IgD-negative memory B cell (primary cell): ENCODE data around the gene ZNF791. TPM values are rescaled to one million over a fixed set of nuclear protein-coding genes. Genes with fewer than 3 reads are reported as not detected.

Experiments
- polyA plus RNA-seq: library from polyadenylated mRNA; unstranded; fragments of 300-500 nt; fragmentation: Illumina TruSeq; gene quantifications from one replicate; pipeline ENCODE4 v1.2.3, GENCODE V29; 2021

ZNF791 gene
- polyA plus RNA-seq, 1 donor from 2014 or later: 13.3 TPM

Other genes starting within 250 kb of the ZNF791 start
- gene ZNF442, start 245.2 kb upstream of the ZNF791 start, polyA plus RNA-seq: 2.3 TPM
- 10.2 TPM for gene ZNF799, start 209.6 kb upstream of the ZNF791 start, polyA plus RNA-seq
- 2.4 TPM for gene ZNF443, start 169.9 kb upstream of the ZNF791 start, polyA plus RNA-seq
- gene ZNF709, start 126.1 kb upstream of the ZNF791 start, polyA plus RNA-seq: 2.6 TPM
- 16.2 TPM for gene ZNF564, start 59.4 kb upstream of the ZNF791 start, polyA plus RNA-seq
- gene ZNF490, start 107 bp upstream of the ZNF791 start, polyA plus RNA-seq: 6.7 TPM
- gene MAN2B1, start 55.8 kb downstream of the ZNF791 start, polyA plus RNA-seq: 99.6 TPM
- 18.4 TPM for gene WDR83, start 55.9 kb downstream of the ZNF791 start, polyA plus RNA-seq
- 111 TPM for gene DHPS, start 71.0 kb downstream of the ZNF791 start, polyA plus RNA-seq
- gene GNG14, start 77.1 kb downstream of the ZNF791 start, polyA plus RNA-seq: not detected
- gene FBXW9, start 85.7 kb downstream of the ZNF791 start, polyA plus RNA-seq: 5.1 TPM
- gene TNPO2, start 113.0 kb downstream of the ZNF791 start, polyA plus RNA-seq: 4.2 TPM
- 299 TPM for gene TRIR, start 123.8 kb downstream of the ZNF791 start, polyA plus RNA-seq
- 64.2 TPM for gene GET3, start 126.6 kb downstream of the ZNF791 start, polyA plus RNA-seq
- not detected for gene BEST2, start 140.9 kb downstream of the ZNF791 start, polyA plus RNA-seq
- 6.6 TPM for gene HOOK2, start 164.6 kb downstream of the ZNF791 start, polyA plus RNA-seq
- gene JUNB, start 180.6 kb downstream of the ZNF791 start, polyA plus RNA-seq: 955 TPM
- 195 TPM for gene PRDX2, start 190.9 kb downstream of the ZNF791 start, polyA plus RNA-seq
- gene THSD8, start 191.1 kb downstream of the ZNF791 start, polyA plus RNA-seq: 6.4 TPM
- gene RNASEH2A, start 195.7 kb downstream of the ZNF791 start, polyA plus RNA-seq: 27.4 TPM
- not detected for gene RTBDN, start 223.7 kb downstream of the ZNF791 start, polyA plus RNA-seq
- 1.2 TPM for gene MAST1, start 227.6 kb downstream of the ZNF791 start, polyA plus RNA-seq